Measurements from ENCODE around the gene SLC13A4. TPM values are rescaled to one million over a fixed set of nuclear protein-coding genes. Genes with fewer than 3 reads are reported as not detected.

SLC13A4 gene
- 18.9 TPM for total RNA-seq

GRCh38 chr7:135728136-135728669 is at the start of gene SLC13A4:
Gene SLC13A4 (minus strand): TSS chr7:135728186. CDS start chr7:135727496, 690 bp downstream.

GRCh38 chr7:135748770-135749169 is 20.8 kb upstream of the SLC13A4 start, which contains the start of gene FAM180A:
Gene FAM180A (minus strand): TSS chr7:135748813. CDS start chr7:135748580, 233 bp downstream.

GRCh38 chr7:135662373-135663114 is 65.4 kb downstream of the SLC13A4 start, which contains the start of gene STMP1:
Gene STMP1 (plus strand): TSS chr7:135662514.

Small RNA genes within 50 kb of the gene (small RNA-seq; reads per million reads assigned to genes)
- not detected for gene RNU6-1154P

Other genes starting within 250 kb of the SLC13A4 start
- gene CNOT4, start 218.1 kb downstream of the SLC13A4 start, total RNA-seq: 25.4 TPM
- gene NUP205, start 170.3 kb downstream of the SLC13A4 start, total RNA-seq: 44.5 TPM
- 26.5 TPM for gene STMP1, start 65.7 kb downstream of the SLC13A4 start, total RNA-seq
- not detected for gene FAM180A, start 20.6 kb upstream of the SLC13A4 start, total RNA-seq
- gene MTPN, start 249.2 kb upstream of the SLC13A4 start, total RNA-seq: 233 TPM

Measured in diencephalon (tissue), 1 donor.